Mesangial cell (primary cell): Measurements from ENCODE around the gene PCP4. TPM values are rescaled to one million over a fixed set of nuclear protein-coding genes. Genes with fewer than 3 reads are reported as not detected.

Experiments used
- total RNA-seq: library from RNA; depleted of rRNA; stranded (reverse); fragments of >200 nt; gene quantifications from 2 replicates; pipeline ENCODE4 v1.2.3, GENCODE V29; 2015

Gene PCP4
- total RNA-seq, result 0.63 TPM in 1 of 2 replicates, not detected in the other

DNA sequence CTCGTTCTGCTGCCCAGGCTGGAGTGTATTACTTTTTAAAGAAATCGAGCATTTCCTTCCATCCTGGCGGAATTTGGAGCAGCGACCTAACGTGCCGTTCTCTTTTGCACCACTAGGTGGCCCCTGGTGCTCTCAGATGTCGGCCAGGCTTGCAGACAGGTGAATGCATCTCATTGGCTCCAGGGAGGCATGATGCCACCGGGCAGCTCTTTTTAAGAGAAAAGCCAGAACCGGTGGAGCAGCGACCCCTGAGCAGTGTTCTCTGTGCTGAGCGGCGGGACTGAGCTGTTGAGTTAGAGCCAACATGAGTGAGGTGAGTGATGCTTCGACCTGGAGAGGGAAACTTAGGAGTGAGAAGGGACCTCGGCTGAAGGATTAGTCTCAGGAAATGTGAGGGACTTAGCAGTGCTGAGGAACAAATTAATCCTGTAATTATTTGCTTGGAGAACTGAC is at the start of gene PCP4:
PCP4 (plus strand) TSS at position 241 of the 453 bp plus-strand sequence; CDS start at position 305, 64 bp downstream.

Other genes with a start within 250 kb of the PCP4 start
- gene IGSF5, start 122.3 kb upstream of the PCP4 start, total RNA-seq, result 0.33 and 0.89 TPM in 2 replicates